ENCODE results near the gene KLF7. TPM values are rescaled to one million over a fixed set of nuclear protein-coding genes. Genes with fewer than 3 reads are reported as not detected.
"Not testable (repeated sequence)": the region's sequence is repeated elsewhere in the genome, so short reads cannot be mapped to it uniquely, and the experiment has no call there.

Gene KLF7
- total RNA-seq, 1 donor from 2014 or later = 8.1 TPM

GRCh38 chr2:207066791-207067460 is 98.8 kb downstream of the KLF7 start:
- peak; percentile 33 for DNase-seq (ENCODE audit: low read depth)

- DNase-seq (ENCODE audit: low read depth) = no peak
Measured at GRCh38 chr2:207066166-207066565, 99.6 kb downstream of the KLF7 start.

GRCh38 chr2:207064128-207064690 is 101.5 kb downstream of the KLF7 start:
- DNase-seq (ENCODE audit: low read depth) = no peak

GRCh38 chr2:207061181-207061580 is 104.6 kb downstream of the KLF7 start:
- DNase-seq (ENCODE audit: low read depth) = no peak

- peak; percentile 75 for DNase-seq (ENCODE audit: low read depth)
Measured at GRCh38 chr2:207055257-207055656, 110.5 kb downstream of the KLF7 start.

GRCh38 chr2:207054521-207054920 is 111.2 kb downstream of the KLF7 start:
- no peak for DNase-seq (ENCODE audit: low read depth)

GRCh38 chr2:207051385-207051965 is 114.3 kb downstream of the KLF7 start:
- DNase-seq (ENCODE audit: low read depth) = no peak

- DNase-seq (ENCODE audit: low read depth) = no peak
Measured at GRCh38 chr2:207049122-207049521, 116.6 kb downstream of the KLF7 start.

- DNase-seq (ENCODE audit: low read depth) = no peak
Measured at GRCh38 chr2:207048416-207048815, 117.3 kb downstream of the KLF7 start.

GRCh38 chr2:207046724-207047123 is 119.0 kb downstream of the KLF7 start:
- no peak for DNase-seq (ENCODE audit: low read depth)

- DNase-seq (ENCODE audit: low read depth) = no peak
Measured at GRCh38 chr2:207045531-207045930, 120.2 kb downstream of the KLF7 start.

- DNase-seq (ENCODE audit: low read depth) = no peak
Measured at GRCh38 chr2:207044379-207045362, 121.1 kb downstream of the KLF7 start.

- no peak for DNase-seq (ENCODE audit: low read depth)
Measured at GRCh38 chr2:207042841-207043240, 122.9 kb downstream of the KLF7 start.

GRCh38 chr2:207041786-207042554 is 123.8 kb downstream of the KLF7 start:
- peak; percentile 41 for DNase-seq (ENCODE audit: low read depth)

GRCh38 chr2:207041279-207041678 is 124.5 kb downstream of the KLF7 start:
- DNase-seq (ENCODE audit: low read depth) = no peak

GRCh38 chr2:207040696-207041095 is 125.1 kb downstream of the KLF7 start:
- DNase-seq (ENCODE audit: low read depth) = no peak

- no peak for DNase-seq (ENCODE audit: low read depth)
Measured at GRCh38 chr2:207039225-207039624, 126.5 kb downstream of the KLF7 start.

GRCh38 chr2:207038299-207038698 is 127.4 kb downstream of the KLF7 start:
- no peak for DNase-seq (ENCODE audit: low read depth)

- DNase-seq (ENCODE audit: low read depth) = no peak
Measured at GRCh38 chr2:207037896-207038295, 127.9 kb downstream of the KLF7 start.

GRCh38 chr2:207037023-207037422 is 128.7 kb downstream of the KLF7 start:
- not testable (repeated sequence) for DNase-seq (ENCODE audit: low read depth)

- DNase-seq (ENCODE audit: low read depth) = no peak
Measured at GRCh38 chr2:207035875-207036274, 129.9 kb downstream of the KLF7 start.
